ENCODE measurements around the gene RIMBP3C.
"Not testable (repeated sequence)": the region's sequence is repeated elsewhere in the genome, so short reads cannot be mapped to it uniquely, and the experiment has no call there.

Gene RIMBP3C

DNA sequence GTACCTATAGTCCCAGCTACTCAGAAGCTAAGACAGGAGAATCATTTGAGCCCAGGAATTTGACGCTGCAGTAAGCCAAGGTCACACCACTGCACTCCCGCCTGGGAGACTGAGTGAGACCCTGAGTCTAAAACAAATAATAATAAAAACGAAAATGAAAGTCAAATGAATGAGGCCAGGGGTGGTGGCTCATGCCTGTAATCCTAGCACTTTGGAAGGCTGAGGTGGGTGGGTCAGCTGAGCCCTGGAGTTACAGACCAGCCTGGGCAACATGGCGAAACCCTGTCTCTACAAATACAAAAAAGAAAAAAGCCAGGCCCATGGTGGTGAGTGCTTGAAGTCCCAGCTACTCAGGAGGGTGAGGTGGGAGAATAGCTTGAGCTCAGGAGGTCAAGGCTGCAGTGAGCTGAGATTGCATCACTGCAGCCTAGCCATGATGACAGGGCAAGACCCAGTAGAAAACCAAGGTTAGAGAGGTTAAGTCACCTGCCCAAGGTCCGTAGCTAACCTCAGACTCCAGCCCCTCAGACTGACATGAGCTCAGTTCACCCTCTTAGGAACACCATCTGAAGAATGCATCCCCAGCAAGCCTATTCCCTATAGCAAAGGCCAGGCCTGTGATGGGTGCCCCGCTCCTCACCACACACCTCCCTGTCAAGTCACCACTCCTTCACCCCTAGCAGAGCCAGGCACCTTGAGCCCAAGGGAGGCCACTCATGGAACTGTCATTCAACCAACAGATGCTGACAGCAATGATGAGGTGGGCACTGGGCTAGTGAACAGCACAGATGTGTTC lies 24.4 kb downstream of the RIMBP3C start:
- DNase-seq; H3K27me3 Mint-ChIP-seq; H3K9me3 Mint-ChIP-seq; H3K27ac Mint-ChIP-seq; H3K4me1 Mint-ChIP-seq; H3K4me3 Mint-ChIP-seq; H3K36me3 Mint-ChIP-seq (ENCODE audit: low read depth); ATAC-seq: not testable (repeated sequence)

DNA sequence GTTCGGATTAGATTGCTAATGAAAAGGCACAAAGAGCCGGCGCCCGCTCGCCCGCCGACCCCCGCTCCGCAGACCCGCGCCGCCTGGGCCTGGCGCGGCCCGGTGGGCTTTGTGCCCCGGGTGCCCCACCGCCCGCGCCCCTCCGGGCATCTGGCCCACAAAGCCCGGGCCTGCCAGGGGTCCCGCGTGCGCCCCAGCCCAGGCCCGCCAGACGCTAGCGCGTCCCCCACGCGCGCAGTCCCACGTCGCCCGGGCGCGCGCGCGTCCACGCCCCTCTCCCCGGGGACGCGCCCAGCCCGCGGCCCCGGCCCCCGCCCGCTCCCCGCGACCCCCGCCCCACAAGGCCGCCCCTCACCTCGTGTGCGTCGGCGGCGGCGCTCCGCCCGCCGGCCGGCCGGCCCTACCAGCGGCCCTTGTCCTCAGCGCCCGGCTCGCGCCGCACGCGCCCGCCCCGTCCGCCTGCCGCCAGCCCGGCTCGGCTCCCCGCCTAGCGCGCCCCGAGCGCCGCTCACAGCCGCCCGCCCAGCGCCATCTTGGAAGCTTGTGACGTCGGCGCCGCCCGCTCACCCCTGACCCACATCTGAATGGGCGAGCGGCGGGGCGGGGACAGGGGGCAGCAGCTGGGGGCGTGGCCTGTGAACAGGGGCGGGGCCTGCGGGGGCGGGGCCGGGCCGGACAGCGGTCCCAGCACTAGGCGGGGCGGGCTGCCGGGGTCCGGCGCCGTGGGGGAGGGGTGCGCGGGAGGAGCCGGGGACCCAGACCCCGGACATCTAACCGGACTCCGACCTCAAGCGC lies 34.1 kb downstream of the RIMBP3C start:
- DNase-seq; H3K4me1 Mint-ChIP-seq; H3K27me3 Mint-ChIP-seq; H3K27ac Mint-ChIP-seq; H3K9me3 Mint-ChIP-seq; H3K36me3 Mint-ChIP-seq (ENCODE audit: low read depth); H3K4me3 Mint-ChIP-seq: not testable (repeated sequence)
- peak; percentile 79 for ATAC-seq

GRCh38 chr22:21516522-21516921 lies 34.7 kb downstream of the RIMBP3C start:
- H3K27ac Mint-ChIP-seq; ATAC-seq; H3K4me3 Mint-ChIP-seq; DNase-seq; H3K27me3 Mint-ChIP-seq; H3K9me3 Mint-ChIP-seq; H3K36me3 Mint-ChIP-seq (ENCODE audit: low read depth); H3K4me1 Mint-ChIP-seq: not testable (repeated sequence)

GRCh38 chr22:21515234-21515633 lies 36.0 kb downstream of the RIMBP3C start:
- H3K4me1 Mint-ChIP-seq; H3K27ac Mint-ChIP-seq; ATAC-seq; H3K9me3 Mint-ChIP-seq; DNase-seq; H3K36me3 Mint-ChIP-seq (ENCODE audit: low read depth); H3K4me3 Mint-ChIP-seq; H3K27me3 Mint-ChIP-seq: not testable (repeated sequence)

- H3K27ac Mint-ChIP-seq; DNase-seq; H3K27me3 Mint-ChIP-seq; H3K4me3 Mint-ChIP-seq; H3K36me3 Mint-ChIP-seq (ENCODE audit: low read depth); H3K9me3 Mint-ChIP-seq; H3K4me1 Mint-ChIP-seq: not testable (repeated sequence)
- ATAC-seq: peak; percentile 72
Observed at GRCh38 chr22:21514117-21514516, 37.1 kb downstream of the RIMBP3C start.

- not testable (repeated sequence) for H3K4me3 Mint-ChIP-seq; H3K9me3 Mint-ChIP-seq; H3K36me3 Mint-ChIP-seq (ENCODE audit: low read depth); H3K27me3 Mint-ChIP-seq; H3K4me1 Mint-ChIP-seq; ATAC-seq; H3K27ac Mint-ChIP-seq; DNase-seq
Observed at GRCh38 chr22:21512022-21512421, 39.2 kb downstream of the RIMBP3C start.

DNA sequence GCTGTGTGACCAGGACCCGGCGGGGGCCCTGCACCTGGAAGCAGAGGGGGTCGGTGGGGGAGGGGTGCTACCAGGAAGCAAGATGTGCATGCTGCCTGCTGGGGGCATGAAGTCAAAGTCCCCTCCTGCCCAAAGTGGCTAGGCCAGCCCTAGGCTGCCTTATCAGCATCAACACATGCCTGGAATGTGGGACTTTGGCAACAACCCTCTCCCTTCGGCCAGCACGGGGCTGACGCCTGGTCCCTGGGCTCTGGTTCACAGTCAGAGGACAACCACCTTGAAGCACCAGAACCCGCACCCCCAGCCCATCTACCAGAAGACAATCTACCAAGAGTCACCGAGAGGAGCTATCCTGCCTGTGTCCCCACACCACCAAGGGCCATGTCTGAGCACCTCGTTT lies 40.9 kb downstream of the RIMBP3C start:
- H3K9me3 Mint-ChIP-seq; H3K4me3 Mint-ChIP-seq; ATAC-seq; H3K4me1 Mint-ChIP-seq; DNase-seq; H3K36me3 Mint-ChIP-seq (ENCODE audit: low read depth); H3K27ac Mint-ChIP-seq; H3K27me3 Mint-ChIP-seq: not testable (repeated sequence)

GRCh38 chr22:21499623-21500506 lies 51.4 kb downstream of the RIMBP3C start:
- not testable (repeated sequence) for H3K4me1 Mint-ChIP-seq; H3K27me3 Mint-ChIP-seq; H3K9me3 Mint-ChIP-seq; H3K27ac Mint-ChIP-seq; H3K36me3 Mint-ChIP-seq (ENCODE audit: low read depth); H3K4me3 Mint-ChIP-seq; DNase-seq
- peak; percentile 92 for ATAC-seq

DNA sequence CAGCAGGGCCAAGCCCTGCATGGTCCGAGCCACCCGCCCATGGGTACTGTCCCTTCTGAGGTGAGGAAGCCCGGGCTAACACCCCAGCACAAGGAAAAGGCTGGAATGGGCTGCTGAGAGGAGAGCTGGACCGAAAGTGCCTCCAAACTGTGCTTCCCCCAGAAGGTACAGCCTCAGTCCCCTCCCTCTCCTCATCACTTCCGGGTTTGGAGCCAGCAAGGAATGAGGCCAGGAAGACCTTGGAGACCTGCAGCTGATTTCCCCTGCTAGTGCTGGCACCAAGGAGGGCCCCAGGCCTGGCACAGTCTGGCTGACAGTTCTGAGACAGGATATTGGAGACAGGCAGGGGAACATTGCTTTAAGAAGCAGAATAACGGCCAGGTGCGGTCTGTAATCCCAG lies 52.8 kb downstream of the RIMBP3C start:
- not testable (repeated sequence) for H3K9me3 Mint-ChIP-seq; H3K36me3 Mint-ChIP-seq (ENCODE audit: low read depth); H3K4me1 Mint-ChIP-seq; H3K27ac Mint-ChIP-seq; H3K27me3 Mint-ChIP-seq; H3K4me3 Mint-ChIP-seq; ATAC-seq; DNase-seq

- not testable (repeated sequence) for H3K4me3 Mint-ChIP-seq; H3K27ac Mint-ChIP-seq; ATAC-seq; H3K4me1 Mint-ChIP-seq; DNase-seq; H3K27me3 Mint-ChIP-seq; H3K36me3 Mint-ChIP-seq (ENCODE audit: low read depth); H3K9me3 Mint-ChIP-seq
Observed at GRCh38 chr22:21497984-21498383, 53.3 kb downstream of the RIMBP3C start.
